HepG2 (cell line): ENCODE data around the gene CEP20. TPM values are rescaled to one million over a fixed set of nuclear protein-coding genes. Genes with fewer than 3 reads are reported as not detected.

Experiments used
- ATAC-seq: fragments of 200-7000 bp; cut with Tn5 transposase; 3 replicates; pipeline ENCODE4 v1.9.1; 2020; ENCODE audit warnings: mild to moderate bottlenecking, moderate library complexity
- BruUV-seq: library from RNA; stranded (reverse); fragments of 400-500 nt; replicated peaks from 2 replicates; lab custom pipeline; 2021; lab: Mats Ljungman, UMichigan
- CTCF ChIA-PET: fragments of 300-600 bp; formaldehyde crosslinking; extraction: SDS; loops from one replicate; lab custom pipeline; 2021; ENCODE audit warnings: low total read pairs, inconsistent platforms, low intra/inter-chr PET ratio; lab: Yijun Ruan, JAX
- POLR2A ChIA-PET: fragments of 350-600 bp; sonication (Branson Sonifier 250); formaldehyde crosslinking; loops from one replicate; lab custom pipeline; 2020; ENCODE audit warnings: antibody characterized with exemption, inconsistent platforms; lab: Yijun Ruan, JAX
- DNase-seq: peaks from one replicate; pipeline ENCODE4 v3.0.0-alpha.2; 2015; ENCODE audit warnings: low spot score
- FAIRE-seq: peaks from 3 replicates; lab custom pipeline; 2011; peaks lifted over from hg19 to GRCh38; lab: Jason Lieb, UNC
- H2AFZ ChIP-seq: one replicate; pipeline ENCODE4 v1.6.1; 2011; ENCODE audit warnings: low read length, inconsistent platforms
- H3K27ac ChIP-seq: fragments of 300-600 bp; 3 replicates; pipeline ENCODE4 v1.8.0; 2011; ENCODE audit warnings: mixed run types, mild to moderate bottlenecking, mixed read lengths, low read length, inconsistent platforms; ENCODE audit not compliant: insufficient read depth; ENCODE audit errors: extremely low read length
- H3K27me3 ChIP-seq, 2 experiments: fragments of 200-600 bp in 1 of 2; 2 replicates in 1 of 2; 3 replicates in 1 of 2; pipeline versions ENCODE4 v1.6.0 to v1.8.0; 2011; ENCODE audit warnings: low read length in 2 of 2, mild to moderate bottlenecking in 2 of 2, moderate library complexity in 2 of 2, inconsistent platforms in 1 of 2; ENCODE audit not compliant: insufficient read depth in 2 of 2, control insufficient read depth in 1 of 2
- H3K36me3 ChIP-seq, 2 experiments: fragments of 200-600 bp in 1 of 2; replicated peaks in 1 of 2; 2 replicates in 1 of 2; 3 replicates in 1 of 2; pipeline versions ENCODE4 v1.5.1 to v1.8.0; 2011; ENCODE audit warnings: low read length in 2 of 2, inconsistent platforms in 1 of 2; ENCODE audit not compliant: insufficient read depth in 2 of 2, control insufficient read depth in 1 of 2
- H3K4me1 ChIP-seq: 2 replicates; pipeline ENCODE4 v1.5.1; 2012; ENCODE audit warnings: low read length, inconsistent platforms; ENCODE audit not compliant: insufficient read depth
- H3K4me2 ChIP-seq: 2 replicates; pipeline ENCODE4 v1.6.0; 2011; ENCODE audit warnings: low read depth, low read length, inconsistent platforms
- H3K4me3 ChIP-seq, 3 experiments: fragments of 200-600 bp in 1 of 3; sonication (generic), shearing (Covaris generic) in 1 of 3; replicated peaks in 1 of 3; 2 replicates each; pipeline ENCODE4 v1.5.1; 2011 to 2016; ENCODE audit warnings: low read length in 3 of 3, inconsistent platforms in 2 of 3, low read depth in 2 of 3, mild to moderate bottlenecking in 2 of 3, control low read depth in 1 of 3, mixed read lengths in 1 of 3; ENCODE audit not compliant: insufficient read depth in 1 of 3
- H3K79me2 ChIP-seq: one replicate; pipeline ENCODE4 v1.6.1; 2011; ENCODE audit warnings: low read length, inconsistent platforms; ENCODE audit not compliant: insufficient read depth
- H3K9ac ChIP-seq: 2 replicates; pipeline ENCODE4 v1.6.0; 2011; ENCODE audit warnings: mild to moderate bottlenecking, low read depth, low read length, inconsistent platforms; ENCODE audit not compliant: insufficient read depth
- H3K9me3 ChIP-seq: 2 replicates; pipeline ENCODE4 v1.5.1; 2012; ENCODE audit warnings: mild to moderate bottlenecking, low read length
- H4K20me1 ChIP-seq: 2 replicates; pipeline ENCODE4 v1.6.0; 2011; ENCODE audit warnings: inconsistent platforms, mild to moderate bottlenecking, low read length, moderate library complexity; ENCODE audit not compliant: insufficient read depth
- CEBPB ChIP-seq: IDR thresholded peaks from 2 replicates; pipeline ENCODE4 v1.6.1; 2011; ENCODE audit warnings: low read depth, low read length, improper control_type of control experiment, borderline replicate concordance
- CEBPG ChIP-seq: IDR thresholded peaks from 2 replicates; pipeline ENCODE4 v1.6.1; 2016
- IRF2 ChIP-seq: IDR thresholded peaks from 2 replicates; pipeline ENCODE4 v1.6.1; 2018; ENCODE audit warnings: missing genetic modification reagents, missing compliant biosample characterization
- SOX5 ChIP-seq: IDR thresholded peaks from 2 replicates; pipeline ENCODE4 v1.6.1; 2016; ENCODE audit warnings: borderline replicate concordance
- STAT5B ChIP-seq: sonication (generic); formaldehyde crosslinking; IDR thresholded peaks from 2 replicates; pipeline ENCODE4 v1.4.0; 2020; ENCODE audit warnings: missing genetic modification reagents
- ZNF121 ChIP-seq: sonication (generic); formaldehyde crosslinking; IDR thresholded peaks from 2 replicates; pipeline ENCODE4 v1.5.0; 2020; ENCODE audit warnings: mild to moderate bottlenecking, missing genetic modification reagents
- ZNF530 ChIP-seq: sonication (generic); formaldehyde crosslinking; IDR thresholded peaks from 2 replicates; pipeline ENCODE4 v1.5.0; 2020; ENCODE audit warnings: low read depth, mild to moderate bottlenecking, missing genetic modification reagents
- ZNF841 ChIP-seq: sonication (generic); formaldehyde crosslinking; IDR thresholded peaks from 2 replicates; pipeline ENCODE4 v1.8.1; 2023; ENCODE audit warnings: missing genetic modification reagents, borderline replicate concordance
- WGBS: methylation state at CpG from one replicate; pipeline ENCODE4 v1.1.6; 2017; ENCODE audit warnings: low lambda C conversion rate; 5-methylcytosine and 5-hydroxymethylcytosine counted together
- in situ Hi-C: cut with HindIII; loops from 2 replicates; pipeline ENCODE4 v1.10.0; 2017; ENCODE audit warnings: low pct_unique_long_range_greater_than_20kb; ENCODE audit not compliant: extremely low pct_ligation_motif_present
- intact Hi-C: fragments of 100-400 bp; cut with micrococcal nuclease; formaldehyde crosslinking; loops from one replicate; pipeline ENCODE4 v1.10.0; 2022; ENCODE audit not compliant: unreplicated experiment
- polyA plus RNA-seq, 8 experiments: library from polyadenylated mRNA; depleted of rRNA in 3 of 8; stranded (reverse) in 7 of 8; unstranded in 1 of 8; fragments of >200 nt; fragmentation: Illumina TruSeq in 4 of 8; extraction: Trizol in 4 of 8; gene quantifications; 2 replicates each; pipeline versions ENCODE4 v1.2.1 to v1.2.3, GENCODE V29; 2011 to 2016; ENCODE audit warnings: low read depth in 4 of 8, missing spikeins in 1 of 8, mixed read lengths in 1 of 8; ENCODE audit not compliant: insufficient read depth in 1 of 8
- total RNA-seq, 5 experiments: library from RNA; depleted of rRNA; stranded (reverse); fragments of >200 nt; fragmentation: Illumina TruSeq; extraction: Trizol; gene quantifications; 2 replicates each; pipeline ENCODE4 v1.2.3, GENCODE V29; 2016; ENCODE audit warnings: low read depth in 1 of 5
- TF ChIP-seq, protein P1 (sequence below): sonication (generic); formaldehyde crosslinking; IDR thresholded peaks from 2 replicates; pipeline ENCODE4 v1.8.1; 2023; ENCODE audit warnings: mild to moderate bottlenecking, missing genetic modification reagents

Gene CEP20
- total and polyA plus RNA-seq, 2 of the 13 experiments (the other 11 are each of a cell fraction or from before 2014, with no cell fraction given) = 53.0 to 54.1 TPM

GRCh38 chr16:15870011-15870410, 18.4 kb downstream of the CEP20 start (continued):
- TF ChIP-seq, protein P1, sequence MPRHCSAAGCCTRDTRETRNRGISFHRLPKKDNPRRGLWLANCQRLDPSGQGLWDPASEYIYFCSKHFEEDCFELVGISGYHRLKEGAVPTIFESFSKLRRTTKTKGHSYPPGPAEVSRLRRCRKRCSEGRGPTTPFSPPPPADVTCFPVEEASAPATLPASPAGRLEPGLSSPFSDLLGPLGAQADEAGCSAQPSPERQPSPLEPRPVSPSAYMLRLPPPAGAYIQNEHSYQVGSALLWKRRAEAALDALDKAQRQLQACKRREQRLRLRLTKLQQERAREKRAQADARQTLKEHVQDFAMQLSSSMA = no peak
- TF ChIP-seq ZNF121 = no peak

GRCh38 chr16:15866451-15866850, 22.0 kb downstream of the CEP20 start:
- CTCF ChIA-PET = no interaction called here
- Histone ChIP-seq H3K9ac (no peak overlapping the region), H3K27me3 (no peaks in the 10 kb centered on the region), H4K20me1 (no peaks in the 10 kb centered on the region), H3K27ac (no peak overlapping the region), H3K4me1 (no peaks in the 10 kb centered on the region), H3K4me3 (no peak overlapping the region), H3K9me3 (no peaks in the 10 kb centered on the region)
- intact Hi-C loops = no loop called here
- no peak for ATAC-seq
- POLR2A ChIA-PET = no interaction called here
- no peak for FAIRE-seq
- in situ Hi-C loops = no loop called here
- no peak for TF ChIP-seq ZNF530
- TF ChIP-seq IRF2 (CRISPR knock-in tag) = no peak
- peak; percentile 36; the same call in 1 of the 2 replicates for TF ChIP-seq CEBPG (CRISPR knock-in tag)
- TF ChIP-seq CEBPB = peak; percentile 78
- TF ChIP-seq, all 625 proteins: peak for 2
- TSS peak; percentile 52 for BruUV-seq
- DNase-seq = no peak
- H2AFZ ChIP-seq = no peak overlapping the region
- no peaks in the 10 kb centered on the region for H3K79me2 ChIP-seq
- peaks cover 4 to 40% of the 10 kb centered on the region in 2 experiments for H3K36me3 ChIP-seq
- 88% methylated on average over 5 of the region's 5 CpGs for WGBS
- no peak overlapping the region for H3K4me2 ChIP-seq

GRCh38 chr16:15865742-15866141, 22.7 kb downstream of the CEP20 start:
- no TSS peak for BruUV-seq
- POLR2A ChIA-PET = no interaction called here

More at GRCh38 chr16:15865742-15866141, 22.7 kb downstream of the CEP20 start:
- intact Hi-C loops (no loop called here), in situ Hi-C loops (no loop called here)
- DNase-seq (no peak), FAIRE-seq (no peak), ATAC-seq (no peak)
- Histone ChIP-seq H3K4me1 (no peaks in the 10 kb centered on the region), H3K27ac (no peak overlapping the region), H3K9me3 (no peaks in the 10 kb centered on the region), H3K9ac (no peak overlapping the region), H4K20me1 (no peaks in the 10 kb centered on the region), H3K4me2 (no peak overlapping the region), H3K4me3 (no peak overlapping the region), H2AFZ (no peak overlapping the region), H3K36me3 (peaks cover 4 to 36% of the 10 kb centered on the region in 2 experiments), H3K27me3 (no peaks in the 10 kb centered on the region), H3K79me2 (no peaks in the 10 kb centered on the region)
- WGBS = 93% methylated on average over 7 of the region's 7 CpGs
- 0 out of 2 replicates have a peak, but pooled peaks have one; percentile 28 for TF ChIP-seq ZNF841 (CRISPR knock-in tag)
- TF ChIP-seq SOX5 (CRISPR knock-in tag) = no peak
- no peak for TF ChIP-seq STAT5B (CRISPR knock-in tag)
- CTCF ChIA-PET = no interaction called here
